Panc1 (cell line): ENCODE data around the gene EXOC7. TPM values are rescaled to one million over a fixed set of nuclear protein-coding genes. Genes with fewer than 3 reads are reported as not detected.

Source experiments
- ATAC-seq: fragments of 200-7000 bp; cut with Tn5 transposase; 2 replicates; pipeline ENCODE4 v1.9.1; 2020; ENCODE audit warnings: mild to moderate bottlenecking, moderate library complexity
- BruUV-seq: library from RNA; stranded (reverse); fragments of 400-500 nt; replicated peaks from 2 replicates; lab custom pipeline; 2021; lab: Mats Ljungman, UMichigan
- CTCF ChIA-PET: fragments of 300-600 bp; sonication (Branson Sonifier 250); formaldehyde crosslinking; loops from one replicate; lab custom pipeline; 2022; ENCODE audit warnings: antibody characterized with exemption; lab: Charles Lee
- POLR2A ChIA-PET: fragments of 300-600 bp; sonication (Branson Sonifier 250); formaldehyde crosslinking; loops from one replicate; lab custom pipeline; 2022; ENCODE audit warnings: antibody characterized with exemption; lab: Charles Lee
- DNase-seq: peaks from one replicate; pipeline ENCODE4 v3.0.0-alpha.2; 2010; ENCODE audit warnings: low read depth, low spot score
- H3K27ac ChIP-seq: 2 replicates; pipeline ENCODE4 v1.5.1; 2011; ENCODE audit warnings: mild to moderate bottlenecking, low read length, inconsistent platforms
- H3K27me3 ChIP-seq: fragments of 200-500 bp; sonication (Bioruptor generic); 2 replicates; pipeline ENCODE4 v1.6.0; 2014; ENCODE audit warnings: low read length, inconsistent platforms; ENCODE audit not compliant: control insufficient read depth, insufficient read depth
- H3K36me3 ChIP-seq: fragments of 200-500 bp; sonication (Bioruptor generic); 2 replicates; pipeline ENCODE4 v1.5.1; 2014; ENCODE audit warnings: inconsistent platforms, mild to moderate bottlenecking, low read length, moderate library complexity; ENCODE audit not compliant: control insufficient read depth, insufficient read depth
- H3K4me1 ChIP-seq: 2 replicates; pipeline ENCODE4 v1.5.1; 2011; ENCODE audit warnings: inconsistent platforms, mild to moderate bottlenecking, low read length, moderate library complexity; ENCODE audit not compliant: control insufficient read depth, insufficient read depth
- H3K4me3 ChIP-seq, 2 experiments: 2 replicates each; pipeline ENCODE4 v1.5.1; 2011 to 2012; ENCODE audit warnings: low read depth in 2 of 2, low read length in 2 of 2, mild to moderate bottlenecking in 2 of 2, inconsistent platforms in 1 of 2, moderate library complexity in 1 of 2
- H3K9me3 ChIP-seq: fragments of 200-500 bp; sonication (Bioruptor generic); 2 replicates; pipeline ENCODE4 v1.5.1; 2014; ENCODE audit warnings: low read depth, mild to moderate bottlenecking, inconsistent platforms, low read length, moderate library complexity; ENCODE audit not compliant: control insufficient read depth, insufficient read depth
- CTCF ChIP-seq: fragments of 450-650 bp; IDR thresholded peaks from 2 replicates; pipeline ENCODE4 v1.5.1; 2017; ENCODE audit warnings: mild to moderate bottlenecking
- POLR2AphosphoS5 ChIP-seq: IDR thresholded peaks from 2 replicates; pipeline ENCODE4 v1.6.1; 2012; ENCODE audit warnings: mild to moderate bottlenecking, low read depth, low read length, moderate library complexity
- SIN3A ChIP-seq: IDR thresholded peaks from 2 replicates; pipeline ENCODE4 v1.6.1; 2012; ENCODE audit warnings: low read depth, mild to moderate bottlenecking, low read length, moderate library complexity, borderline replicate concordance; ENCODE audit not compliant: insufficient read depth
- TCF7L2 ChIP-seq: IDR thresholded peaks from 2 replicates; pipeline ENCODE4 v1.6.1; 2011; ENCODE audit warnings: mild to moderate bottlenecking, low read depth, low read length, inconsistent platforms
- in situ Hi-C: cut with HindIII; loops from 2 replicates; pipeline ENCODE4 v1.10.0; 2016; ENCODE audit warnings: low sequenced_read_pairs, low pct_unique_long_range_greater_than_20kb
- intact Hi-C: fragments of 100-400 bp; cut with micrococcal nuclease; formaldehyde crosslinking; loops from one replicate; pipeline ENCODE4 v1.10.0; 2022; ENCODE audit not compliant: unreplicated experiment
- microRNA-seq: library from miRNA; unstranded; fragments of <30 nt; microRNA quantifications from one replicate; pipeline ENCODE4 v1.1.0, GENCODE V29; 2020; ENCODE audit not compliant: unreplicated experiment
- total RNA-seq: library from RNA; stranded (reverse); gene quantifications from one replicate; pipeline ENCODE4 v1.2.1, GENCODE V29; 2021; ENCODE audit not compliant: unreplicated experiment
- TF ChIP-seq, protein P1 (sequence below), 2 experiments: IDR thresholded peaks; 2 replicates each; pipeline ENCODE4 v1.6.1; 2011 to 2012; ENCODE audit warnings: low read depth in 2 of 2, control low read depth in 1 of 2, low read length in 1 of 2, mild to moderate bottlenecking in 1 of 2, moderate library complexity in 1 of 2; ENCODE audit not compliant: insufficient read depth in 1 of 2

The EXOC7 gene
- total RNA-seq, 1 experiment from 2014 or later, result 190 TPM

DNA sequence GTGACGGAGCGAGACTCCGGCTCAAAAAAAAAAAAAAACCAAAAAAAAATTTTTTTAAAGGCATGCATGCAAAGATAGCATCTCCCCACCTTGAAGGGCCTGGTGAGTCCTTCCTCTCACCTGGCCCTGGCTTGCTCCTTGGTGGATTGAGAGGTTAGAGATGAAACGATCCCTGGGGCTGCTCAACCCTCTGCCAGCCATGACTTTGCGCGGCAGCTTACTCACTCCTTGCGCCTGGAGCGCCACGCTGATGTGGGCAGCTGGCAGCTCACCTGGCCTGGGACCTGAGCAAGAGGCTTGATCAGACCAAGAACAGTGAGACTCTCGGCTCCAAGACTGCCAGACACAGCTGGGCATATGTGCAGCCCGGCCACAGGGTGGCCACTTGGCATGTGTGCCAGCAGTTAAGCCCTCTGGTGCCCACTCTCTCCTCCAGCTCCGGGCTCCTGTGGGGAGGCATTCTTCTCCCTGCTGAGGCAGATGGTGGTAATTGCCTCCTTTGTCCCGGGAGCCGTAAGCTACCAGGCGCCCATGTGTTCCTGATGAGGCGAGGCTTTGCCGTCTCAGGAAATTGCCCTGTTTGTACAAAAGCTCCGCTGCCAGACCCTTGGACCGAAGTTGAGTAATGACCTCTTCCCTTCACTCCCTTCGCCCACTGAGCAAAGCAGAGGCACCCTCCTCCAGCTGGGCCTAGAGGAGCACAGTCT, 71.4 kb downstream of the EXOC7 start:
- CTCF ChIA-PET, result interaction anchor here (0.7 kb wide), 1 partner anchor 1189 kb away, joined by 6 read pairs; no protein-coding TSS in a partner anchor
- in situ Hi-C loops, result no loop called here
- TF ChIP-seq SIN3A (no peak), TCF7L2 (no peak), CTCF (no peak), POLR2AphosphoS5 (no peak)
- TF ChIP-seq, protein P1, sequence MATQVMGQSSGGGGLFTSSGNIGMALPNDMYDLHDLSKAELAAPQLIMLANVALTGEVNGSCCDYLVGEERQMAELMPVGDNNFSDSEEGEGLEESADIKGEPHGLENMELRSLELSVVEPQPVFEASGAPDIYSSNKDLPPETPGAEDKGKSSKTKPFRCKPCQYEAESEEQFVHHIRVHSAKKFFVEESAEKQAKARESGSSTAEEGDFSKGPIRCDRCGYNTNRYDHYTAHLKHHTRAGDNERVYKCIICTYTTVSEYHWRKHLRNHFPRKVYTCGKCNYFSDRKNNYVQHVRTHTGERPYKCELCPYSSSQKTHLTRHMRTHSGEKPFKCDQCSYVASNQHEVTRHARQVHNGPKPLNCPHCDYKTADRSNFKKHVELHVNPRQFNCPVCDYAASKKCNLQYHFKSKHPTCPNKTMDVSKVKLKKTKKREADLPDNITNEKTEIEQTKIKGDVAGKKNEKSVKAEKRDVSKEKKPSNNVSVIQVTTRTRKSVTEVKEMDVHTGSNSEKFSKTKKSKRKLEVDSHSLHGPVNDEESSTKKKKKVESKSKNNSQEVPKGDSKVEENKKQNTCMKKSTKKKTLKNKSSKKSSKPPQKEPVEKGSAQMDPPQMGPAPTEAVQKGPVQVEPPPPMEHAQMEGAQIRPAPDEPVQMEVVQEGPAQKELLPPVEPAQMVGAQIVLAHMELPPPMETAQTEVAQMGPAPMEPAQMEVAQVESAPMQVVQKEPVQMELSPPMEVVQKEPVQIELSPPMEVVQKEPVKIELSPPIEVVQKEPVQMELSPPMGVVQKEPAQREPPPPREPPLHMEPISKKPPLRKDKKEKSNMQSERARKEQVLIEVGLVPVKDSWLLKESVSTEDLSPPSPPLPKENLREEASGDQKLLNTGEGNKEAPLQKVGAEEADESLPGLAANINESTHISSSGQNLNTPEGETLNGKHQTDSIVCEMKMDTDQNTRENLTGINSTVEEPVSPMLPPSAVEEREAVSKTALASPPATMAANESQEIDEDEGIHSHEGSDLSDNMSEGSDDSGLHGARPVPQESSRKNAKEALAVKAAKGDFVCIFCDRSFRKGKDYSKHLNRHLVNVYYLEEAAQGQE (IDR thresholded peaks at IDR 0.05; ENCODE audit: insufficient read depth in 1 of 2, low read depth in 2 of 2, low read length in 1 of 2), result no peak
- POLR2A ChIA-PET, result interaction anchor here (0.6 kb wide), 1 partner anchor 21 kb away, joined by 3 read pairs; no protein-coding TSS in a partner anchor
- Histone ChIP-seq H3K4me1 (peaks cover 27% of the 10 kb centered on the region), H3K36me3 (no peaks in the 10 kb centered on the region), H3K4me3 (no peak overlapping the region), H3K27me3 (no peaks in the 10 kb centered on the region), H3K27ac (no peak overlapping the region), H3K9me3 (no peaks in the 10 kb centered on the region)
- intact Hi-C loops, result no loop called here
- DNase-seq, result no peak
- ATAC-seq, result no peak
- no TSS peak for BruUV-seq

Small RNAs within 50 kb of the gene (microRNA-seq; reads per million reads assigned to microRNA genes)
- not detected for gene MIR6868

Other genes starting within 250 kb of the EXOC7 start
- 163 TPM for gene WBP2, start 248.5 kb downstream of the EXOC7 start, total RNA-seq
- 125 TPM for gene TRIM47, start 225.2 kb downstream of the EXOC7 start, total RNA-seq
- 48.6 TPM for gene TRIM65, start 206.8 kb downstream of the EXOC7 start, total RNA-seq
- 165 TPM for gene MRPL38, start 198.9 kb downstream of the EXOC7 start, total RNA-seq
- gene FBF1, start 162.7 kb downstream of the EXOC7 start, total RNA-seq, result 32.5 TPM
- gene ACOX1, start 124.6 kb downstream of the EXOC7 start, total RNA-seq, result 53.5 TPM
- gene TEN1, start 124.5 kb downstream of the EXOC7 start, total RNA-seq, result 41.3 TPM
- gene CDK3, start 102.9 kb downstream of the EXOC7 start, total RNA-seq, result 11.9 TPM
- 36.4 TPM for gene EVPL, start 76.5 kb downstream of the EXOC7 start, total RNA-seq
- 100 TPM for gene SRP68, start 31.3 kb downstream of the EXOC7 start, total RNA-seq
- 0.41 TPM for gene GALR2, start 29.0 kb downstream of the EXOC7 start, total RNA-seq
- not detected for gene ZACN, start 24.6 kb downstream of the EXOC7 start, total RNA-seq
- 0.28 TPM for gene FOXJ1, start 37.5 kb upstream of the EXOC7 start, total RNA-seq
- 4.0 TPM for gene RNF157, start 136.7 kb upstream of the EXOC7 start, total RNA-seq
- 30.0 TPM for gene UBALD2, start 161.6 kb upstream of the EXOC7 start, total RNA-seq
- 0.92 TPM for gene QRICH2, start 204.5 kb upstream of the EXOC7 start, total RNA-seq